ENCODE data around the gene ID2. TPM values are rescaled to one million over a fixed set of nuclear protein-coding genes. Genes with fewer than 3 reads are reported as not detected.

The ID2 gene
- total and polyA plus RNA-seq, 8 donors: 40.6 to 255 (median 117) TPM

- no peaks in the 10 kb centered on the region for H3K27me3 ChIP-seq
- intact Hi-C loops (cut with DNase I; ENCODE audit: low total_unique reads): no loop called here
- H3K4me3 ChIP-seq: no peak overlapping the region
- WGBS, 5 donors: 47 to 67% (median 50%) methylated on average over 3 of the region's 3 CpGs
- no peaks in the 10 kb centered on the region for H3K9me3 ChIP-seq
- TF ChIP-seq CTCF (IDR thresholded peaks at IDR 0.05) (no peak), EP300 (IDR thresholded peaks at IDR 0.05) (no peak), POLR2AphosphoS5 (IDR thresholded peaks at IDR 0.05) (no peak), POLR2A (IDR thresholded peaks at IDR 0.05) (no peak)
- H3K27ac ChIP-seq: no peak overlapping the region
- no peak for DNase-seq
- H3K4me1 ChIP-seq: no peaks in the 10 kb centered on the region
- H3K36me3 ChIP-seq: peaks cover 0 to 5% (median 0%) of the 10 kb centered on the region in 4 donors
Measured at GRCh38 chr2:8720741-8721140, 38.9 kb downstream of the ID2 start.

GRCh38 chr2:8721410-8721809 is 39.6 kb downstream of the ID2 start:
- no peak for DNase-seq
- intact Hi-C loops (cut with DNase I; ENCODE audit: low total_unique reads): no loop called here
- WGBS, 5 donors: 90 to 96% (median 92%) methylated on average over 3 of the region's 3 CpGs
- Histone ChIP-seq H3K4me1 (no peaks in the 10 kb centered on the region), H3K36me3 (peaks cover 0 to 10% (median 3%) of the 10 kb centered on the region in 4 donors), H3K27ac (no peak overlapping the region), H3K27me3 (no peaks in the 10 kb centered on the region), H3K9me3 (no peaks in the 10 kb centered on the region), H3K4me3 (no peak overlapping the region)
- TF ChIP-seq CTCF (IDR thresholded peaks at IDR 0.05) (no peak), POLR2A (IDR thresholded peaks at IDR 0.05) (no peak), POLR2AphosphoS5 (IDR thresholded peaks at IDR 0.05) (no peak), EP300 (IDR thresholded peaks at IDR 0.05) (no peak)

GRCh38 chr2:8722986-8723385 is 41.1 kb downstream of the ID2 start:
- Histone ChIP-seq H3K4me3 (no peak overlapping the region), H3K36me3 (peaks cover 0 to 26% (median 17%) of the 10 kb centered on the region in 4 donors), H3K27me3 (no peaks in the 10 kb centered on the region), H3K4me1 (no peaks in the 10 kb centered on the region), H3K27ac (no peak overlapping the region), H3K9me3 (no peaks in the 10 kb centered on the region)
- intact Hi-C loops (cut with DNase I; ENCODE audit: low total_unique reads): no loop called here
- TF ChIP-seq POLR2A (IDR thresholded peaks at IDR 0.05) (no peak), CTCF (IDR thresholded peaks at IDR 0.05) (no peak), POLR2AphosphoS5 (IDR thresholded peaks at IDR 0.05) (no peak), EP300 (IDR thresholded peaks at IDR 0.05) (no peak)
- WGBS, 5 donors: 82 to 94% (median 92%) methylated on average over 10 of the region's 10 CpGs
- DNase-seq: no peak

GRCh38 chr2:8725838-8726237 is 44.0 kb downstream of the ID2 start:
- WGBS, 5 donors: 84 to 92% (median 91%) methylated on average over 7 of the region's 7 CpGs
- Histone ChIP-seq H3K27me3 (no peaks in the 10 kb centered on the region), H3K4me3 (no peak overlapping the region), H3K27ac (no peak overlapping the region), H3K9me3 (no peaks in the 10 kb centered on the region), H3K4me1 (peaks cover 0 to 5% (median 0%) of the 10 kb centered on the region in 4 donors), H3K36me3 (peaks cover 11 to 45% (median 40%) of the 10 kb centered on the region in 4 donors)
- DNase-seq: no peak
- intact Hi-C loops (cut with DNase I; ENCODE audit: low total_unique reads): no loop called here
- TF ChIP-seq EP300 (IDR thresholded peaks at IDR 0.05) (no peak), POLR2A (IDR thresholded peaks at IDR 0.05) (no peak), CTCF (IDR thresholded peaks at IDR 0.05) (no peak), POLR2AphosphoS5 (IDR thresholded peaks at IDR 0.05) (no peak)
